ENCODE data around the gene CRTC1.

CRTC1 gene

GRCh38 chr19:18656337-18657086 lies 27.0 kb upstream of the CRTC1 start:
- H3K4me2 ChIP-seq (ENCODE audit: low read depth, low read length, poor library complexity, severe bottlenecking), result no peak overlapping the region
- TF ChIP-seq EZH2phosphoT487 (conservative IDR thresholded peaks at IDR 0.05; ENCODE audit: low read length) (no peak), CTCF (IDR thresholded peaks at IDR 0.05; ENCODE audit: insufficient read depth, low read length, poor library complexity, severe bottlenecking) (no peak)
- no peak overlapping the region for H2AFZ ChIP-seq (ENCODE audit: low read depth, low read length, severe bottlenecking)
- no peaks in the 10 kb centered on the region for H4K20me1 ChIP-seq (ENCODE audit: low read depth, low read length)
- no peaks in the 10 kb centered on the region for H3K36me3 ChIP-seq (ENCODE audit: low read length)
- no peaks in the 10 kb centered on the region for H3K27me3 ChIP-seq (ENCODE audit: low read length)
- H3F3A ChIP-seq (ENCODE audit: insufficient read depth), result no peaks in the 10 kb centered on the region
- no peak overlapping the region for H3K9ac ChIP-seq (ENCODE audit: low read length)
- H3K9me3 ChIP-seq (ENCODE audit: insufficient read depth, low read length), result no peaks in the 10 kb centered on the region
- no peak overlapping the region for H3K4me3 ChIP-seq (ENCODE audit: insufficient read depth, low read length, poor library complexity, severe bottlenecking)
- H3K9me2 ChIP-seq (replicated peaks; ENCODE audit: insufficient read depth, low read length), result no peaks in the 10 kb centered on the region
- H3K79me2 ChIP-seq (ENCODE audit: insufficient read depth, low read length), result no peaks in the 10 kb centered on the region
- no peak overlapping the region for H3K27ac ChIP-seq (ENCODE audit: low read depth, low read length)

- Histone ChIP-seq H2AFZ (ENCODE audit: low read depth, low read length, severe bottlenecking) (no peak overlapping the region), H3K4me3 (ENCODE audit: insufficient read depth, low read length, poor library complexity, severe bottlenecking) (no peak overlapping the region), H4K20me1 (ENCODE audit: low read depth, low read length) (no peaks in the 10 kb centered on the region), H3K9ac (ENCODE audit: low read length) (no peak overlapping the region), H3F3A (ENCODE audit: insufficient read depth) (no peaks in the 10 kb centered on the region), H3K36me3 (ENCODE audit: low read length) (no peaks in the 10 kb centered on the region), H3K4me2 (ENCODE audit: low read depth, low read length, poor library complexity, severe bottlenecking) (no peak overlapping the region), H3K9me2 (replicated peaks; ENCODE audit: insufficient read depth, low read length) (no peaks in the 10 kb centered on the region), H3K27ac (ENCODE audit: low read depth, low read length) (no peak overlapping the region), H3K9me3 (ENCODE audit: insufficient read depth, low read length) (no peaks in the 10 kb centered on the region), H3K79me2 (ENCODE audit: insufficient read depth, low read length) (no peaks in the 10 kb centered on the region), H3K27me3 (ENCODE audit: low read length) (no peaks in the 10 kb centered on the region)
- no peak for TF ChIP-seq EZH2phosphoT487 (conservative IDR thresholded peaks at IDR 0.05; ENCODE audit: low read length)
- TF ChIP-seq CTCF (IDR thresholded peaks at IDR 0.05; ENCODE audit: insufficient read depth, low read length, poor library complexity, severe bottlenecking), result no peak
These were observed 25.7 kb upstream of the CRTC1 start for GRCh38 chr19:18657590-18658365.

GRCh38 chr19:18658366-18658855 lies 25.1 kb upstream of the CRTC1 start:
- H3K9me2 ChIP-seq (replicated peaks; ENCODE audit: insufficient read depth, low read length), result no peaks in the 10 kb centered on the region
- H4K20me1 ChIP-seq (ENCODE audit: low read depth, low read length), result no peaks in the 10 kb centered on the region
- no peak overlapping the region for H3K4me2 ChIP-seq (ENCODE audit: low read depth, low read length, poor library complexity, severe bottlenecking)
- H3K36me3 ChIP-seq (ENCODE audit: low read length), result no peaks in the 10 kb centered on the region
- H3K27ac ChIP-seq (ENCODE audit: low read depth, low read length), result no peak overlapping the region
- TF ChIP-seq EZH2phosphoT487 (conservative IDR thresholded peaks at IDR 0.05; ENCODE audit: low read length) (no peak), CTCF (IDR thresholded peaks at IDR 0.05; ENCODE audit: insufficient read depth, low read length, poor library complexity, severe bottlenecking) (no peak)
- H3K79me2 ChIP-seq (ENCODE audit: insufficient read depth, low read length), result no peaks in the 10 kb centered on the region
- H3K4me3 ChIP-seq (ENCODE audit: insufficient read depth, low read length, poor library complexity, severe bottlenecking), result no peak overlapping the region
- H2AFZ ChIP-seq (ENCODE audit: low read depth, low read length, severe bottlenecking), result no peak overlapping the region
- no peaks in the 10 kb centered on the region for H3K9me3 ChIP-seq (ENCODE audit: insufficient read depth, low read length)
- H3F3A ChIP-seq (ENCODE audit: insufficient read depth), result no peaks in the 10 kb centered on the region
- no peaks in the 10 kb centered on the region for H3K27me3 ChIP-seq (ENCODE audit: low read length)
- no peak overlapping the region for H3K9ac ChIP-seq (ENCODE audit: low read length)

Data from SU-DHL-6 (cell line).